ENCODE results near the gene TCEAL1.

GRCh38 chrX:103613362-103613890 lies 15.3 kb upstream of the TCEAL1 start:
- no peak for TF ChIP-seq TAF1 (IDR thresholded peaks at IDR 0.05; ENCODE audit: borderline replicate concordance, low read depth, low read length)
- TF ChIP-seq POLR2AphosphoS5 (IDR thresholded peaks at IDR 0.05; ENCODE audit: low read depth, low read length), result no peak
- no peak for TF ChIP-seq POLR2A (IDR thresholded peaks at IDR 0.05; ENCODE audit: low read depth, low read length)
